ENCODE results near the gene LRP1B.

LRP1B gene

GRCh38 chr2:140929849-140930248 lies 1201.0 kb downstream of the LRP1B start:
- no peak overlapping the region for H3K9ac ChIP-seq (ENCODE audit: low read length)
- H3K79me2 ChIP-seq (ENCODE audit: low read length) = no peaks in the 10 kb centered on the region
- no peak overlapping the region for H3K4me3 ChIP-seq (ENCODE audit: low read length)
- H3K27me3 ChIP-seq (replicated peaks; ENCODE audit: insufficient read depth, low read length) = no peaks in the 10 kb centered on the region
- no peaks in the 10 kb centered on the region for H3K9me2 ChIP-seq (replicated peaks; ENCODE audit: insufficient read depth, low read length)
- H2AFZ ChIP-seq (ENCODE audit: low read length) = no peak overlapping the region
- H3K36me3 ChIP-seq (replicated peaks; ENCODE audit: insufficient read depth, low read length) = no peaks in the 10 kb centered on the region
- no peak for DNase-seq
- H3K4me2 ChIP-seq (ENCODE audit: low read depth, low read length) = no peak overlapping the region
- no peaks in the 10 kb centered on the region for H3K4me1 ChIP-seq (ENCODE audit: low read length)
- H3K27ac ChIP-seq (ENCODE audit: low read length) = no peak overlapping the region
- no peak for TF ChIP-seq EZH2phosphoT487 (IDR thresholded peaks at IDR 0.05; ENCODE audit: low read length)
- TF ChIP-seq, protein P1, sequence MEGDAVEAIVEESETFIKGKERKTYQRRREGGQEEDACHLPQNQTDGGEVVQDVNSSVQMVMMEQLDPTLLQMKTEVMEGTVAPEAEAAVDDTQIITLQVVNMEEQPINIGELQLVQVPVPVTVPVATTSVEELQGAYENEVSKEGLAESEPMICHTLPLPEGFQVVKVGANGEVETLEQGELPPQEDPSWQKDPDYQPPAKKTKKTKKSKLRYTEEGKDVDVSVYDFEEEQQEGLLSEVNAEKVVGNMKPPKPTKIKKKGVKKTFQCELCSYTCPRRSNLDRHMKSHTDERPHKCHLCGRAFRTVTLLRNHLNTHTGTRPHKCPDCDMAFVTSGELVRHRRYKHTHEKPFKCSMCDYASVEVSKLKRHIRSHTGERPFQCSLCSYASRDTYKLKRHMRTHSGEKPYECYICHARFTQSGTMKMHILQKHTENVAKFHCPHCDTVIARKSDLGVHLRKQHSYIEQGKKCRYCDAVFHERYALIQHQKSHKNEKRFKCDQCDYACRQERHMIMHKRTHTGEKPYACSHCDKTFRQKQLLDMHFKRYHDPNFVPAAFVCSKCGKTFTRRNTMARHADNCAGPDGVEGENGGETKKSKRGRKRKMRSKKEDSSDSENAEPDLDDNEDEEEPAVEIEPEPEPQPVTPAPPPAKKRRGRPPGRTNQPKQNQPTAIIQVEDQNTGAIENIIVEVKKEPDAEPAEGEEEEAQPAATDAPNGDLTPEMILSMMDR (IDR thresholded peaks at IDR 0.05; ENCODE audit: low read length) = no peak
- TF ChIP-seq EZH2 (optimal IDR thresholded peaks at IDR 0.05; ENCODE audit: low read depth, low read length) = no peak
- no peaks in the 10 kb centered on the region for H3F3A ChIP-seq (ENCODE audit: insufficient read depth, low read length)
- H3K9me3 ChIP-seq (replicated peaks; ENCODE audit: insufficient read depth, low read length) = no peaks in the 10 kb centered on the region
- no peaks in the 10 kb centered on the region for H4K20me1 ChIP-seq (ENCODE audit: insufficient read depth, low read length)

- Histone ChIP-seq H3K79me2 (ENCODE audit: low read length) (no peaks in the 10 kb centered on the region), H3K36me3 (replicated peaks; ENCODE audit: insufficient read depth, low read length) (no peaks in the 10 kb centered on the region), H3K9me3 (replicated peaks; ENCODE audit: insufficient read depth, low read length) (no peaks in the 10 kb centered on the region), H3K4me3 (ENCODE audit: low read length) (no peak overlapping the region), H2AFZ (ENCODE audit: low read length) (no peak overlapping the region), H3K9ac (ENCODE audit: low read length) (no peak overlapping the region), H3F3A (ENCODE audit: insufficient read depth, low read length) (no peaks in the 10 kb centered on the region), H3K4me1 (ENCODE audit: low read length) (no peaks in the 10 kb centered on the region), H3K27me3 (replicated peaks; ENCODE audit: insufficient read depth, low read length) (no peaks in the 10 kb centered on the region), H4K20me1 (ENCODE audit: insufficient read depth, low read length) (no peaks in the 10 kb centered on the region), H3K27ac (ENCODE audit: low read length) (no peak overlapping the region), H3K4me2 (ENCODE audit: low read depth, low read length) (no peak overlapping the region), H3K9me2 (replicated peaks; ENCODE audit: insufficient read depth, low read length) (no peaks in the 10 kb centered on the region)
- no peak for DNase-seq
- no peak for TF ChIP-seq EZH2 (optimal IDR thresholded peaks at IDR 0.05; ENCODE audit: low read depth, low read length)
- TF ChIP-seq, protein P1 (IDR thresholded peaks at IDR 0.05; ENCODE audit: low read length) = no peak
- no peak for TF ChIP-seq EZH2phosphoT487 (IDR thresholded peaks at IDR 0.05; ENCODE audit: low read length)
These were observed 1212.4 kb downstream of the LRP1B start for GRCh38 chr2:140918426-140918825.

DNA sequence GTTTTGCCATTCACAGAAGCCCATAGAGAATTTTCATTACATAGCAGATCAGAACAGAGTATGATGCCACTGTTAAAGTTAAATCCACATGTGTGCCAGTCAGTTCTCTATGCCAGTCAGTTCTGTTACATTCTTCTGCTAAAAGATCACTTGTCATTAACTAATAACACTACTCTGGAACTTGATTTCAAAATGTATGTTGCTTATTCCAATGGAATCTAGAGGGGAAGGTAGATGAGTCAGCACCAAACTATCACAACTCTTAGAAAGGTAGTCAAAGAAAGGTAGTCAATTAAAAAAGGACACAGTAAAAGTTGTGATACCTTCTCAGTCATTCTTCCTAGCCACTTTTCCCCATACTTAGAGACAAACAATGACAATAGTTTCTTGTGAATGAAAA lies 1214.4 kb downstream of the LRP1B start:
- no peaks in the 10 kb centered on the region for H3K27me3 ChIP-seq (replicated peaks; ENCODE audit: insufficient read depth, low read length)
- H3K79me2 ChIP-seq (ENCODE audit: low read length) = no peaks in the 10 kb centered on the region
- H3F3A ChIP-seq (ENCODE audit: insufficient read depth, low read length) = no peaks in the 10 kb centered on the region
- H3K4me2 ChIP-seq (ENCODE audit: low read depth, low read length) = no peak overlapping the region
- H4K20me1 ChIP-seq (ENCODE audit: insufficient read depth, low read length) = no peaks in the 10 kb centered on the region
- no peaks in the 10 kb centered on the region for H3K4me1 ChIP-seq (ENCODE audit: low read length)
- H2AFZ ChIP-seq (ENCODE audit: low read length) = no peak overlapping the region
- no peaks in the 10 kb centered on the region for H3K9me2 ChIP-seq (replicated peaks; ENCODE audit: insufficient read depth, low read length)
- H3K9me3 ChIP-seq (replicated peaks; ENCODE audit: insufficient read depth, low read length) = no peaks in the 10 kb centered on the region
- TF ChIP-seq EZH2 (optimal IDR thresholded peaks at IDR 0.05; ENCODE audit: low read depth, low read length) (no peak), EZH2phosphoT487 (IDR thresholded peaks at IDR 0.05; ENCODE audit: low read length) (no peak)
- TF ChIP-seq, protein P1 (IDR thresholded peaks at IDR 0.05; ENCODE audit: low read length) = no peak
- no peaks in the 10 kb centered on the region for H3K36me3 ChIP-seq (replicated peaks; ENCODE audit: insufficient read depth, low read length)
- no peak for DNase-seq
- H3K27ac ChIP-seq (ENCODE audit: low read length) = no peak overlapping the region
- no peak overlapping the region for H3K9ac ChIP-seq (ENCODE audit: low read length)
- H3K4me3 ChIP-seq (ENCODE audit: low read length) = no peak overlapping the region
